ENCODE results near the gene DECR2. TPM values are rescaled to one million over a fixed set of nuclear protein-coding genes. Genes with fewer than 3 reads are reported as not detected.

The DECR2 gene
- total and polyA plus RNA-seq, 2 of the 13 experiments (the other 11 are each of a cell fraction or from before 2014, with no cell fraction given): 36.3 to 44.6 TPM

DNA sequence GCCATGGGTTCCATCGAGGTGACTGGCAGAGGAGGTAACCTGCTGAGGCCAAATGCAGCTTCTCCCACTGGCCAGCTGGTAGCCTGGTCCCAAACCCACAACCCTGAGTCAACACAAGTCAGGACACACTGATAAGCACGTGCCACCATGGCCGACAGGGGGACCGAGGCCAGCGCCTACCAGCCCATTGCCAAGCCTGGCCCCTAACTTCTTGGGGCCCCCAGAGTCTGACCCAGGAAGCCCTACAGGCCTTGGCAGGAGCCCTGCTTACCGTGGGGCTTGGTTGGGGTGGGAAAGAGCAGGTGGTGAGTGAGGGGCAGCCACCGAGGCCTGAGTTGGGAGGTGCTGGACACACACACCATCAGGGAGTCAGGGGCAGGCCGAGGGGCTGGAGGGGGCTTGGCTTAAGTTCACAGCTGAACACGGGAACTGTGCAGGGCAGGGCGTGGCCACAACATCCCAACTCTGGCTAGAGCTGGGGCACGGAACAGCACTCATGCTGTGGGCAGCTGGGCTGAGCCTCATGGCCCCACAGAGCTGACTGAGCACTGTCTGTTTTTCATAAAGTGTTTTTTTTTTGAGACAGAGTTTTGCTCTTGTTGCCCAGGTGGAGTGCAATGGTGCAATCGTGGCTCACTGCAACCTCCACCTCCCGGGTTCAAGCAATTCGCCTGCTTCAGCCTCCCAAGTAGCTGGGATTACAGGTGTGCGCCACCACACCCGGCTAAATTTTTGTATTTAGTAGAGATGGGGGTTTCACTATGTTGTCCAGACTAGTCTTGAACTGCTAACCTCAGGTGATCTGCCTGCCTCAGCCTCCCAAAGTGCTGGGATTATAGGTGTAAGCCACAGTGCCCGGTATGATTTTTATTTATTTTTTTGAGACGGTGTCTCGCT is 36.8 kb upstream of the DECR2 start (continued):
- TF ChIP-seq, protein P1, sequence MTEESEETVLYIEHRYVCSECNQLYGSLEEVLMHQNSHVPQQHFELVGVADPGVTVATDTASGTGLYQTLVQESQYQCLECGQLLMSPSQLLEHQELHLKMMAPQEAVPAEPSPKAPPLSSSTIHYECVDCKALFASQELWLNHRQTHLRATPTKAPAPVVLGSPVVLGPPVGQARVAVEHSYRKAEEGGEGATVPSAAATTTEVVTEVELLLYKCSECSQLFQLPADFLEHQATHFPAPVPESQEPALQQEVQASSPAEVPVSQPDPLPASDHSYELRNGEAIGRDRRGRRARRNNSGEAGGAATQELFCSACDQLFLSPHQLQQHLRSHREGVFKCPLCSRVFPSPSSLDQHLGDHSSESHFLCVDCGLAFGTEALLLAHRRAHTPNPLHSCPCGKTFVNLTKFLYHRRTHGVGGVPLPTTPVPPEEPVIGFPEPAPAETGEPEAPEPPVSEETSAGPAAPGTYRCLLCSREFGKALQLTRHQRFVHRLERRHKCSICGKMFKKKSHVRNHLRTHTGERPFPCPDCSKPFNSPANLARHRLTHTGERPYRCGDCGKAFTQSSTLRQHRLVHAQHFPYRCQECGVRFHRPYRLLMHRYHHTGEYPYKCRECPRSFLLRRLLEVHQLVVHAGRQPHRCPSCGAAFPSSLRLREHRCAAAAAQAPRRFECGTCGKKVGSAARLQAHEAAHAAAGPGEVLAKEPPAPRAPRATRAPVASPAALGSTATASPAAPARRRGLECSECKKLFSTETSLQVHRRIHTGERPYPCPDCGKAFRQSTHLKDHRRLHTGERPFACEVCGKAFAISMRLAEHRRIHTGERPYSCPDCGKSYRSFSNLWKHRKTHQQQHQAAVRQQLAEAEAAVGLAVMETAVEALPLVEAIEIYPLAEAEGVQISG (CRISPR knock-in tag; IDR thresholded peaks at IDR 0.05): no peak
- peak; percentile 65; the same call in 1 of the 2 replicates for TF ChIP-seq HNRNPL (IDR thresholded peaks at IDR 0.05; ENCODE audit: low read depth, low read length)
- TF ChIP-seq, protein P2, sequence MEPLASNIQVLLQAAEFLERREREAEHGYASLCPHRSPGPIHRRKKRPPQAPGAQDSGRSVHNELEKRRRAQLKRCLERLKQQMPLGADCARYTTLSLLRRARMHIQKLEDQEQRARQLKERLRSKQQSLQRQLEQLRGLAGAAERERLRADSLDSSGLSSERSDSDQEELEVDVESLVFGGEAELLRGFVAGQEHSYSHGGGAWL (CRISPR knock-in tag; IDR thresholded peaks at IDR 0.05): no peak
- TF ChIP-seq PAF1 (CRISPR knock-in tag; IDR thresholded peaks at IDR 0.05): no peak
- peak; percentile 20; the same call in 1 of the 2 replicates for TF ChIP-seq SAP130 (CRISPR knock-in tag; IDR thresholded peaks at IDR 0.05; ENCODE audit: low read depth)
- no peak for TF ChIP-seq NFKB2 (CRISPR knock-in tag; IDR thresholded peaks at IDR 0.05; ENCODE audit: borderline replicate concordance)
- TF ChIP-seq MBD4 (IDR thresholded peaks at IDR 0.05; ENCODE audit: borderline replicate concordance, low read length): no peak
- no peak for TF ChIP-seq PHF21A (CRISPR knock-in tag; IDR thresholded peaks at IDR 0.05)
- no peak for TF ChIP-seq ADNP (CRISPR knock-in tag; IDR thresholded peaks at IDR 0.05)
- TF ChIP-seq PHF20 (CRISPR knock-in tag; IDR thresholded peaks at IDR 0.05): no peak
- no peak for TF ChIP-seq RCOR2 (CRISPR knock-in tag; IDR thresholded peaks at IDR 0.05)
- TF ChIP-seq ATF1 (CRISPR knock-in tag; IDR thresholded peaks at IDR 0.05): no peak
- no peak for TF ChIP-seq RFX5 (IDR thresholded peaks at IDR 0.05; ENCODE audit: low read depth, low read length)
- no peak for TF ChIP-seq ZNF841 (CRISPR knock-in tag; IDR thresholded peaks at IDR 0.05; ENCODE audit: borderline replicate concordance)
- TF ChIP-seq, protein P3, sequence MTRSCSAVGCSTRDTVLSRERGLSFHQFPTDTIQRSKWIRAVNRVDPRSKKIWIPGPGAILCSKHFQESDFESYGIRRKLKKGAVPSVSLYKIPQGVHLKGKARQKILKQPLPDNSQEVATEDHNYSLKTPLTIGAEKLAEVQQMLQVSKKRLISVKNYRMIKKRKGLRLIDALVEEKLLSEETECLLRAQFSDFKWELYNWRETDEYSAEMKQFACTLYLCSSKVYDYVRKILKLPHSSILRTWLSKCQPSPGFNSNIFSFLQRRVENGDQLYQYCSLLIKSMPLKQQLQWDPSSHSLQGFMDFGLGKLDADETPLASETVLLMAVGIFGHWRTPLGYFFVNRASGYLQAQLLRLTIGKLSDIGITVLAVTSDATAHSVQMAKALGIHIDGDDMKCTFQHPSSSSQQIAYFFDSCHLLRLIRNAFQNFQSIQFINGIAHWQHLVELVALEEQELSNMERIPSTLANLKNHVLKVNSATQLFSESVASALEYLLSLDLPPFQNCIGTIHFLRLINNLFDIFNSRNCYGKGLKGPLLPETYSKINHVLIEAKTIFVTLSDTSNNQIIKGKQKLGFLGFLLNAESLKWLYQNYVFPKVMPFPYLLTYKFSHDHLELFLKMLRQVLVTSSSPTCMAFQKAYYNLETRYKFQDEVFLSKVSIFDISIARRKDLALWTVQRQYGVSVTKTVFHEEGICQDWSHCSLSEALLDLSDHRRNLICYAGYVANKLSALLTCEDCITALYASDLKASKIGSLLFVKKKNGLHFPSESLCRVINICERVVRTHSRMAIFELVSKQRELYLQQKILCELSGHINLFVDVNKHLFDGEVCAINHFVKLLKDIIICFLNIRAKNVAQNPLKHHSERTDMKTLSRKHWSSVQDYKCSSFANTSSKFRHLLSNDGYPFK (CRISPR knock-in tag; IDR thresholded peaks at IDR 0.05; ENCODE audit: borderline replicate concordance): no peak
- TF ChIP-seq HDAC1 (CRISPR knock-in tag; IDR thresholded peaks at IDR 0.05): no peak
- no peak for TF ChIP-seq GATA4 (IDR thresholded peaks at IDR 0.05; ENCODE audit: borderline replicate concordance, low read depth)
- no peak for TF ChIP-seq KLF9 (CRISPR knock-in tag; IDR thresholded peaks at IDR 0.05; ENCODE audit: low read depth)
- TF ChIP-seq ZNF33B (CRISPR knock-in tag; IDR thresholded peaks at IDR 0.05): no peak
- TF ChIP-seq ZNF12 (CRISPR knock-in tag; IDR thresholded peaks at IDR 0.05): no peak
- no peak for TF ChIP-seq MED1 (CRISPR knock-in tag; IDR thresholded peaks at IDR 0.05)
- TF ChIP-seq CAMTA2 (CRISPR knock-in tag; IDR thresholded peaks at IDR 0.05; ENCODE audit: borderline replicate concordance): no peak
- TF ChIP-seq, protein P4, sequence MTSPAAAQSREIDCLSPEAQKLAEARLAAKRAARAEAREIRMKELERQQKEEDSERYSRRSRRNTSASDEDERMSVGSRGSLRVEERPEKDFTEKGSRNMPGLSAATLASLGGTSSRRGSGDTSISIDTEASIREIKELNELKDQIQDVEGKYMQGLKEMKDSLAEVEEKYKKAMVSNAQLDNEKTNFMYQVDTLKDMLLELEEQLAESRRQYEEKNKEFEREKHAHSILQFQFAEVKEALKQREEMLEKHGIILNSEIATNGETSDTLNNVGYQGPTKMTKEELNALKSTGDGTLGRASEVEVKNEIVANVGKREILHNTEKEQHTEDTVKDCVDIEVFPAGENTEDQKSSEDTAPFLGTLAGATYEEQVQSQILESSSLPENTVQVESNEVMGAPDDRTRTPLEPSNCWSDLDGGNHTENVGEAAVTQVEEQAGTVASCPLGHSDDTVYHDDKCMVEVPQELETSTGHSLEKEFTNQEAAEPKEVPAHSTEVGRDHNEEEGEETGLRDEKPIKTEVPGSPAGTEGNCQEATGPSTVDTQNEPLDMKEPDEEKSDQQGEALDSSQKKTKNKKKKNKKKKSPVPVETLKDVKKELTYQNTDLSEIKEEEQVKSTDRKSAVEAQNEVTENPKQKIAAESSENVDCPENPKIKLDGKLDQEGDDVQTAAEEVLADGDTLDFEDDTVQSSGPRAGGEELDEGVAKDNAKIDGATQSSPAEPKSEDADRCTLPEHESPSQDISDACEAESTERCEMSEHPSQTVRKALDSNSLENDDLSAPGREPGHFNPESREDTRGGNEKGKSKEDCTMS (CRISPR knock-in tag; conservative IDR thresholded peaks at IDR 0.05): no peak

All from HepG2 (cell line).